Erythroblast (primary cell): ENCODE measurements around the gene ATL2.
"Not testable (repeated sequence)": the region's sequence is repeated elsewhere in the genome, so short reads cannot be mapped to it uniquely, and the experiment has no call there.

Experiments
- GATA1 ChIP-seq: IDR thresholded peaks from 2 replicates; pipeline ENCODE4 v1.6.1; 2011; ENCODE audit warnings: low read depth, mild to moderate bottlenecking, control low read depth, low read length, moderate library complexity
- POLR2A ChIP-seq: IDR thresholded peaks from 2 replicates; pipeline ENCODE4 v1.6.1; 2011; ENCODE audit warnings: mild to moderate bottlenecking, low read length

DNA sequence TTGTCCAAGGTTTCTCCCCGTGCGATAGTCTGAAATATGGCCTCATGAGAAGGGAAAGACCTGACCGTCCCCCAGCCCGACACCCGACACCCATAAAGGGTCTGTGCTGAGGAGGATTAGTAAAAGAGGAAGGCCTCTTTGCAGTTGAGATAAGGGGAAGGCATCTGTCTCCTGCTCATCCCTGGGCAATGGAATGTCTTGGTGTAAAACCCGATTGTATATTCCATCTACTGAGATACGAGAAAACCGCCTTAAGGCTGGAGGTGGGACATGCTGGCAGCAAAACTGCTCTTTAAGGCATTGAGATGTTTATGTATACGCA is 99.0 kb downstream of the ATL2 start:
- TF ChIP-seq POLR2A, GATA1: not testable (repeated sequence)
